ENCODE results near the gene RTN4.

DNA sequence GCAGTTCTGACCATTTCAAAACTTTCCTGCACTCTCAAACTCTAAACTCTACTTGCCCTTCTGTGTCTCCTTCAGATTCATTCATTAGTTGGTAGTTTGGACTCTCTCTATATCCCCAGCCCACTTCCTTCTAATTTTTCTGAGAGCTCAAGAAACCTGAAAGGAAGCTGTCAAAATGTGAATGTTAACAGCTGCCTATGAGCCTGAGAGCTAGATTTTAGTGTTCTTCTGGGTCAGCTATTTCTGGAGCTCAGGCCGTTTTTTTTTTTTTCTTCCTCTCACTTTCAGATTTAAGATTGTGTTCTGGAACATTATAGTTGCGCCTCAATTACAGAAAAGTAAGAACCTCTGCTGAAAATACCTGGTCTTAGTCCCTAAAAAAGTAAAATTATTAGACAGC, 73.1 kb downstream of the RTN4 start:
- TF ChIP-seq, protein P1, sequence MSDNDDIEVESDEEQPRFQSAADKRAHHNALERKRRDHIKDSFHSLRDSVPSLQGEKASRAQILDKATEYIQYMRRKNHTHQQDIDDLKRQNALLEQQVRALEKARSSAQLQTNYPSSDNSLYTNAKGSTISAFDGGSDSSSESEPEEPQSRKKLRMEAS (IDR thresholded peaks at IDR 0.05) = no peak
- TF ChIP-seq EP300 (IDR thresholded peaks at IDR 0.05; ENCODE audit: borderline replicate concordance) = no peak
- TF ChIP-seq, protein P2, sequence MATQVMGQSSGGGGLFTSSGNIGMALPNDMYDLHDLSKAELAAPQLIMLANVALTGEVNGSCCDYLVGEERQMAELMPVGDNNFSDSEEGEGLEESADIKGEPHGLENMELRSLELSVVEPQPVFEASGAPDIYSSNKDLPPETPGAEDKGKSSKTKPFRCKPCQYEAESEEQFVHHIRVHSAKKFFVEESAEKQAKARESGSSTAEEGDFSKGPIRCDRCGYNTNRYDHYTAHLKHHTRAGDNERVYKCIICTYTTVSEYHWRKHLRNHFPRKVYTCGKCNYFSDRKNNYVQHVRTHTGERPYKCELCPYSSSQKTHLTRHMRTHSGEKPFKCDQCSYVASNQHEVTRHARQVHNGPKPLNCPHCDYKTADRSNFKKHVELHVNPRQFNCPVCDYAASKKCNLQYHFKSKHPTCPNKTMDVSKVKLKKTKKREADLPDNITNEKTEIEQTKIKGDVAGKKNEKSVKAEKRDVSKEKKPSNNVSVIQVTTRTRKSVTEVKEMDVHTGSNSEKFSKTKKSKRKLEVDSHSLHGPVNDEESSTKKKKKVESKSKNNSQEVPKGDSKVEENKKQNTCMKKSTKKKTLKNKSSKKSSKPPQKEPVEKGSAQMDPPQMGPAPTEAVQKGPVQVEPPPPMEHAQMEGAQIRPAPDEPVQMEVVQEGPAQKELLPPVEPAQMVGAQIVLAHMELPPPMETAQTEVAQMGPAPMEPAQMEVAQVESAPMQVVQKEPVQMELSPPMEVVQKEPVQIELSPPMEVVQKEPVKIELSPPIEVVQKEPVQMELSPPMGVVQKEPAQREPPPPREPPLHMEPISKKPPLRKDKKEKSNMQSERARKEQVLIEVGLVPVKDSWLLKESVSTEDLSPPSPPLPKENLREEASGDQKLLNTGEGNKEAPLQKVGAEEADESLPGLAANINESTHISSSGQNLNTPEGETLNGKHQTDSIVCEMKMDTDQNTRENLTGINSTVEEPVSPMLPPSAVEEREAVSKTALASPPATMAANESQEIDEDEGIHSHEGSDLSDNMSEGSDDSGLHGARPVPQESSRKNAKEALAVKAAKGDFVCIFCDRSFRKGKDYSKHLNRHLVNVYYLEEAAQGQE (IDR thresholded peaks at IDR 0.05; ENCODE audit: low read depth) = no peak
- no peak for TF ChIP-seq CEBPB (IDR thresholded peaks at IDR 0.05)
- TF ChIP-seq FOXM1 (IDR thresholded peaks at IDR 0.05; ENCODE audit: borderline replicate concordance, low read depth) = no peak
- no peak for TF ChIP-seq YY1 (IDR thresholded peaks at IDR 0.05; ENCODE audit: low read depth)
- TF ChIP-seq TCF12 (IDR thresholded peaks at IDR 0.05; ENCODE audit: low read depth) = no peak
- TF ChIP-seq TEAD4 (IDR thresholded peaks at IDR 0.05) = no peak
- TF ChIP-seq NFIC (IDR thresholded peaks at IDR 0.05) = no peak
- no peak for TF ChIP-seq EGR1 (IDR thresholded peaks at IDR 0.05)
- no peak for TF ChIP-seq RAD21 (IDR thresholded peaks at IDR 0.05; ENCODE audit: low read depth)
- TF ChIP-seq CREB1 (IDR thresholded peaks at IDR 0.05; ENCODE audit: low read depth) = no peak
